Spleen (tissue), 11 donors: Measurements from ENCODE around the gene GPR137. TPM values are rescaled to one million over a fixed set of nuclear protein-coding genes. Genes with fewer than 3 reads are reported as not detected.

Experiments
- DNase-seq: peaks from one replicate; pipeline ENCODE4 v3.0.0-alpha.2; 2020
- H3K27ac ChIP-seq, 8 donors: fragments of 200-600 bp; sonication (generic) in 7 of 8; 1 replicate in 4 of 8; 2 replicates in 4 of 8; pipeline versions ENCODE4 v1.5.0 to v1.8.0; 2016 to 2021; ENCODE audit warnings: inconsistent platforms in 4 of 8, mild to moderate bottlenecking in 4 of 8, moderate library complexity in 1 of 8
- H3K27me3 ChIP-seq, 7 donors: fragments of 200-600 bp; sonication (generic) in 6 of 7; replicated peaks in 1 of 7; 1 replicate in 4 of 7; 2 replicates in 3 of 7; pipeline versions ENCODE4 v1.5.0 to v1.8.0; 2016 to 2021; ENCODE audit warnings: inconsistent platforms in 3 of 7, mild to moderate bottlenecking in 1 of 7
- H3K36me3 ChIP-seq, 6 donors: fragments of 200-600 bp; sonication (generic) in 5 of 6; 1 replicate in 4 of 6; 2 replicates in 2 of 6; pipeline versions ENCODE4 v1.5.0 to v1.8.0; 2016 to 2021; ENCODE audit warnings: inconsistent platforms in 2 of 6
- H3K4me1 ChIP-seq, 6 donors: fragments of 200-600 bp; sonication (generic) in 5 of 6; 1 replicate in 3 of 6; 2 replicates in 3 of 6; pipeline versions ENCODE4 v1.5.0 to v1.8.0; 2016 to 2021; ENCODE audit warnings: inconsistent platforms in 3 of 6
- H3K4me3 ChIP-seq, 8 donors: fragments of 200-600 bp; sonication (generic) in 7 of 8; 1 replicate in 4 of 8; 2 replicates in 4 of 8; pipeline versions ENCODE4 v1.5.0 to v1.8.0; 2016 to 2021; ENCODE audit warnings: inconsistent platforms in 4 of 8, mild to moderate bottlenecking in 4 of 8, moderate library complexity in 2 of 8
- H3K9me3 ChIP-seq, 8 donors: fragments of 200-600 bp; sonication (generic) in 7 of 8; 1 replicate in 4 of 8; 2 replicates in 4 of 8; pipeline versions ENCODE4 v1.5.0 to v1.8.0; 2016 to 2021; ENCODE audit warnings: inconsistent platforms in 4 of 8
- CTCF ChIP-seq, 11 experiments: fragments of 200-600 bp in 7 of 11; fragments of 450-650 bp in 4 of 11; sonication (generic) in 4 of 11; IDR thresholded peaks in 8 of 11; conservative IDR thresholded peaks in 3 of 11; 1 replicate in 7 of 11; 2 replicates in 4 of 11; pipeline versions ENCODE4 v1.4.0 to v1.8.0; 2016 to 2021; ENCODE audit warnings: antibody characterized with exemption in 11 of 11, inconsistent platforms in 4 of 11, mild to moderate bottlenecking in 1 of 11
- POLR2A ChIP-seq, 3 donors: fragments of 450-650 bp; IDR thresholded peaks; one replicate each; pipeline ENCODE4 v1.5.1; 2017; ENCODE audit warnings: antibody characterized with exemption in 3 of 3, mild to moderate bottlenecking in 1 of 3
- POLR2AphosphoS5 ChIP-seq, 3 donors: sonication (generic); formaldehyde crosslinking; IDR thresholded peaks; one replicate each; pipeline ENCODE4 v1.5.1; 2017; ENCODE audit warnings: antibody characterized with exemption in 3 of 3
- WGBS, 5 donors: extraction: QIAGEN DNeasy Blood & Tissue Kit in 3 of 5; methylation state at CpG; one replicate each; pipeline versions ENCODE4 v1.1.5 to v1.1.7; 2013 to 2018; 5-methylcytosine and 5-hydroxymethylcytosine counted together
- intact Hi-C: fragments of 100-400 bp; cut with DNase I; formaldehyde crosslinking; loops from one replicate; pipeline ENCODE4 v1.15.0; 2023; ENCODE audit warnings: low total_unique reads
- polyA plus RNA-seq, 3 donors: library from polyadenylated mRNA; stranded (reverse); fragments of 200-250 nt; gene quantifications; one replicate each; pipeline ENCODE4 v1.2.1, GENCODE V29; 2013
- total RNA-seq, 7 donors: library from RNA; depleted of rRNA in 3 of 7; stranded (reverse); fragments of >200 nt in 3 of 7; fragmentation: NEBNext Ultra II Directional in 4 of 7; extraction: Animal tissue kit (Norgen Biotek cat#: 25700) in 4 of 7; gene quantifications; one replicate each; pipeline versions ENCODE4 v1.1.0 to v1.2.1, GENCODE V29; 2016 to 2021
- donor health status: healthy with polysubstance abuse.
- donor health status: DM: no; HTN: no; CAD: no; lungs with moderate emphysema.
- donor health status: DM: no; HTN: no; CAD: no.
- donor health status: Bipolar disorder and iron deficiency.
- donor health status: healthy.
- donor health status: DM: no; HTN: no; CAD: no.
- donor health status: DM: yes; HTN: yes; CAD: no.

Gene GPR137
- total and polyA plus RNA-seq, 10 donors: 13.7 to 37.2 (median 28.1) TPM

DNA sequence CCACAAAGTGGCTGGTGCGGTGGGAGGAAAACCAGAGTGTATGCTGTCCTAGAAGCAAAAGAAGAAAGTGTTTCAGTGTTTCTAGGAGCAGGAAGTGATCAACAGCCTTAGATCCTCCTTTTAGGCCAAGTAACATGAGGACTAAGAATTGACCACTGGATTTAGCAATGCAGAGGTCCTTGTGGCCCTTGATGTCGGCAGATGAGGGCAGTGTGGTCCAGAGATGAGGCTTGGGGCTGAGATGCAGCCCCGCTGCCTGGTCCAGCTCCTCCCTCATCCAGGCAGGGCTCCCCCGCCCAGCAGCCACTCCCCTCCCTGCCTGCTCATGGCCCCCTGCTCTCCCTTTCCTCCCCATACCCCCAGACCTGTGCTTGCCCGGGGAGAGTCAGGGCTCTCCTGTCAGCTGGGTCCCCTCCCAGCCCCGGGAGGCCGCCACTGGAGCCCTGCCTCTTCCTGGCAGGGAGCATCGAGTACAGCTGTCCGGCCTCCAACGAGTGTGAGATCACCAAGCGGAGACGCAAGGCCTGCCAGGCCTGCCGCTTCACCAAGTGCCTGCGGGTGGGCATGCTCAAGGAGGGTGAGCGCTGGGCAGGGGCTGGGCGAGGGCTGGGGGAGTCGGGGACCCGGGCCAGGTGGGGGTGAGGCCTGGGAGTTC lies 28.0 kb downstream of the GPR137 start:
- peak; percentile 82 for DNase-seq
- TF ChIP-seq POLR2AphosphoS5 (IDR thresholded peaks at IDR 0.05) (peak; percentile 49 to 72 (median 60)), POLR2A (IDR thresholded peaks at IDR 0.05) (no peak)
- WGBS, 5 donors: 61 to 87% (median 75%) methylated on average over 16 to 18 of the region's 18 CpGs
- no peaks in the 10 kb centered on the region for H3K27me3 ChIP-seq
- peak overlapping the region in 2 of 8 donors; percentile 9 to 47 for H3K4me3 ChIP-seq
- peaks cover 0 to 63% (median 23%) of the 10 kb centered on the region in 6 donors for H3K4me1 ChIP-seq
- intact Hi-C loops: no loop called here
- H3K36me3 ChIP-seq: peaks cover 0 to 75% (median 26%) of the 10 kb centered on the region in 6 donors
- H3K27ac ChIP-seq: peak overlapping the region in 6 of 8 donors; percentile 38 to 95 (median 66)
- H3K9me3 ChIP-seq: no peaks in the 10 kb centered on the region

- Histone ChIP-seq H3K36me3 (peaks cover 0 to 69% (median 26%) of the 10 kb centered on the region in 6 donors), H3K9me3 (no peaks in the 10 kb centered on the region), H3K4me3 (peak overlapping the region in 2 of 8 donors; percentile 9 to 47), H3K4me1 (peaks cover 4 to 66% (median 30%) of the 10 kb centered on the region in 6 donors), H3K27ac (peak overlapping the region in 6 of 8 donors; percentile 38 to 95 (median 66)), H3K27me3 (no peaks in the 10 kb centered on the region)
- TF ChIP-seq CTCF (IDR thresholded peaks at IDR 0.05 in 8 of 11, conservative IDR thresholded peaks at IDR 0.05 in 3 of 11): no peak
- peak in 1 of 3 donors; percentile 6 for TF ChIP-seq POLR2AphosphoS5 (IDR thresholded peaks at IDR 0.05)
- no peak for DNase-seq
- intact Hi-C loops: no loop called here
- WGBS, 5 donors: 81 to 90% (median 87%) methylated on average over 15 to 19 of the region's 19 CpGs
Observed at GRCh38 chr11:64314146-64314804, 28.6 kb downstream of the GPR137 start.

DNA sequence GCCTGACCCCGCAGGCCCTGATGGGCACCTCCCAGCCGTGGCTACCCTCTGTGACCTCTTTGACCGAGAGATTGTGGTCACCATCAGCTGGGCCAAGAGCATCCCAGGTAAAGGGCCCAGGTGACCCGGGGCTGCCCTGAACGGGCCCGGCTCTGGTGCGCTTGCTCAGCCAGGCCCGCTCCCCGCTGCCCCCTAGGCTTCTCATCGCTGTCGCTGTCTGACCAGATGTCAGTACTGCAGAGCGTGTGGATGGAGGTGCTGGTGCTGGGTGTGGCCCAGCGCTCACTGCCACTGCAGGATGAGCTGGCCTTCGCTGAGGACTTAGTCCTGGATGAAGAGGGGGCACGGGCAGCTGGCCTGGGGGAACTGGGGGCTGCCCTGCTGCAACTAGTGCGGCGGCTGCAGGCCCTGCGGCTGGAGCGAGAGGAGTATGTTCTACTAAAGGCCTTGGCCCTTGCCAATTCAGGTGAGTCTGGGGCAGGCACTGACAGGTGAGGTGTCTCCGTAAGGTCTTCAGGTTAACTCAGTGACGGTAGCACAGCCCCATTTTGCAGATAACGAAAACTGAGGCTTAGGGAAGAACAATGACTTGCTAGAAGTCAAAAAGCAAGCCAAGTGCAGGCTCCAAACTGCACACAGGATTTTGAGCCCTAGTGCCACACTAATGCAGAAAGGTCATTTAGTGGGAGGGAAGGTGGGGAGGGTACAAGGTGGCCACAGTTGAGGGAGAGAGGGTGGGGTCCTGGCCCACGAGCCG lies 29.3 kb downstream of the GPR137 start:
- intact Hi-C loops: no loop called here
- WGBS, 5 donors: 90 to 95% (median 93%) methylated on average over 14 to 24 of the region's 24 CpGs
- peak overlapping the region in 3 of 8 donors; percentile 65 to 95 (median 81) for H3K27ac ChIP-seq

More for the DNA sequence above, 29.3 kb downstream of the GPR137 start:
- no peak overlapping the region for H3K4me3 ChIP-seq
- H3K36me3 ChIP-seq: peaks cover 0 to 68% (median 26%) of the 10 kb centered on the region in 6 donors
- H3K9me3 ChIP-seq: no peaks in the 10 kb centered on the region
- TF ChIP-seq POLR2AphosphoS5 (IDR thresholded peaks at IDR 0.05): peak in 1 of 3 donors; percentile 37
- TF ChIP-seq CTCF (IDR thresholded peaks at IDR 0.05 in 8 of 11, conservative IDR thresholded peaks at IDR 0.05 in 3 of 11): no peak
- DNase-seq: no peak
- H3K27me3 ChIP-seq: no peaks in the 10 kb centered on the region
- peaks cover 4 to 66% (median 35%) of the 10 kb centered on the region in 6 donors for H3K4me1 ChIP-seq
